GM12891 (cell line): ENCODE results near the gene ANKK1.

Experiments
- POLR2A ChIP-seq: IDR thresholded peaks from 2 replicates; pipeline ENCODE4 v1.6.1; 2011; ENCODE audit warnings: low read depth, low read length, control low read depth
- POLR2AphosphoS5 ChIP-seq: IDR thresholded peaks from 2 replicates; pipeline ENCODE4 v1.6.1; 2011; ENCODE audit warnings: low read depth, low read length, control low read depth

- TF ChIP-seq POLR2AphosphoS5 (no peak), POLR2A (no peak)
These were observed 4.8 kb downstream of the ANKK1 start for GRCh38 chr11:113392236-113392921.
